Measurements from ENCODE around the gene TOMM6.

Gene TOMM6

DNA sequence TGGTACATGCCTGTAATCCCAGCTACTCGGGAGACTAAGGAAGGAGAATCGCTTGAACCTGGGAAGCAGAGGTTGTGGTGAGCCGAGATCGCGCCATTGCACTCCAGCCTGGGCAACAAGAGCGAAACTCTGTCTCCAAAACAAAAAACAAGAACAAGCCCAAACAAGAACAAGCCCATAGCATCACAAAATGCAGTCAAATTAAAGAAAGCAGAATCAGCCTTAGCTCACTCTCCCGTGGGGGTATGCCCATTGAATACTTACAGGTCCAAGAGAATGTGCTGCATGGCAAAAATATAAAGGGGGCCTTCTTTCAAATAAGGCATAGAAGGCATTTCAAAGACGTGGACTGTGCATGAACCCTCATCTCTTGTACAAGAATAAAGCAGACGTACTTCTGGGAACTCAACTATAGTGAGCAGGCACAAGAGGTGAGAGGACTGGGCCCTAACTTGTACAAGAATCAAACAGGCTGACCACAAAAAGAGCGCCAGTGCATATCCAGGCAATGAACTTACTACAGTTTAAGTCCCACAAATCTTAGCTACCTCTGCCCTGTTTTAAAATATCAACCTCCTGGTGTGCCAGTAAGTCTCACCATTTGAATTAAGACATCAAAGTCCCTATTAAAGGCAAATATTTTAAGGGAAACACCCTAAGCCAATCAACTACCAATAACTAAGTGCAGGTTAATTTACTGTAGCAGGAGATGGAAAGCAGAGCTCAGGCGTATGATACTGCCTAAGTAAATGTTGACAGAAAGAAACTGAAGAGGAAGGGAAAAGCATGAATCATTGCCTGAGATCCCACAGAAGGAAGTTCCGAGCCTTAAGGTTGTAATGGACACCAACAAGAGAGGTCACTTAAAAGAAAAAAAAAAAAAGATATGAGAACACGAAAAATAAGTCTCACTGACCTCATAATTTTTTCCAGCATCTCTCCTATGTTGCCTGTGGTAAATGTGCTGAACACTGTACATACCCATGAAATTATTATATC, 37.4 kb downstream of the TOMM6 start:
- no peak for DNase-seq

DNA sequence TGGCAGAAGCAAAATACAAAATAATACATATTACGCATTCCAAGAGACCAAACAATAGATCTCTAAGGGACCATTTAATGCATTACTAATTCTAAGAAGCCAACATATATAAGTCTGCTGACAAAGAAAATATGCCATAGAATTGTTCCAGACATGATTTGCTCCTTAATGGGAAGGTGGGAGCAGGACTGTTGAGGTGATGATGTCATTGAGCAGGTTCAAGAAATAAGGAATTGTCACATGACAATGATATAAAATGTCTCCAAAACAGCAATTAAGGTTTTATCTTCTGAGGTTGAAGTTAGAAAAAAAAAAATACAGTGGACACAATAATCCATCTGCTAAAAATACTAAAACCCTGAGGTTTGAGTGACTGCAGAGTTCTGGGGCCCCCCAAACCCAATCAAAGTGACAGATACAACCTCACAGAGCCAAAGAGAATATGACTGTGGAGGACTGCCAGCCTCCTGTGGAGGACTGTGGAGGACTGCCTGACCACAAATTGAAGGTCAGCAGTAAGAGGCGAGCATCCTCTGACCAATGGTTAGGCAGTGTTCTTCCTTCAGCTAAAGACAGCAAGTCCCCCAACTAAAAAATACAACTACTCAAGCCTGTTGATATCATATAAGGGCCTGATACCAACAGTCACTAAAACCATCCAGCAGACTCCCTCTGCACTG, 39.0 kb downstream of the TOMM6 start:
- no peak for DNase-seq

DNA sequence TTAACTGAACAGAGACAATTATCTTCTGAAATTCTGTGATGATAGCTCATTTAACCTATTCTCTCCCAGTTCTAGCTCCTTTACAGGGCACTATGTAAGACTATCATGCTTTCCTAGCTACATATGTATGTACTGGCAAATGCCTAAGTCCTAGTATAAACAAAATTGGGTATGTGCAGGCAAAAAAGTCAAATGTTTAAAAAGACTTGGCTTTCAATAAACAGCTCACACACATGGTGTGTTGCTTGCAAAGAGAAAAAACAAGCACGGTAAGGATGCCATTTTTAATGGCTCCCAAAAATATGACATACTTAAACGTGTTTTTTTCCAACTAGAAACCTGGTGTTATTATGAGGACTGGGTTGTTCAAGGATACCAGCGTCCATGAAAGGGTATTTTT, 44.8 kb downstream of the TOMM6 start:
- DNase-seq, result no peak

- DNase-seq, result no peak
Measured at GRCh38 chr6:41836022-41836659, 48.6 kb downstream of the TOMM6 start.

DNA sequence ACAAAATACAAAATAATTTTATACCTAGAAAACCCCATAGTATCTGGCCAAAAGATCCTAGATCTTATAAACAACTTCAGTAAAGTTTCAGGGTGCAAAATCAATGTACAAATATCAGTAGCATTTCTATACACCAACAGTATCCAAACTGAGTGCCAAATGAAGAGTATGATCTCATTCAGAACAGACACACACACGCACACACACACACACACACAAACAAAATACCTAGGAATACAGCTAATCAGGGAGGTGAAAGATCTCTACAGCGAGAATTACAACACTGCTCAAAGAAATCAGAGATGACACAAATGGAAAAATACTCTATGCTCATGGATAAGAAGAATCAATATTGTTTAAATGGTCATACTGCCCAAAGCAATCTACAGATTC, 49.2 kb downstream of the TOMM6 start:
- DNase-seq, result no peak
